Cardiac septum (tissue), 1 donor: ENCODE data around the gene RGMA. TPM values are rescaled to one million over a fixed set of nuclear protein-coding genes. Genes with fewer than 3 reads are reported as not detected.

Experiments used
- DNase-seq: peaks from one replicate; pipeline ENCODE4 v3.0.0-alpha.2; 2020; ENCODE audit warnings: low spot score
- intact Hi-C: fragments of 100-400 bp; cut with DNase I; formaldehyde crosslinking; loops from one replicate; pipeline ENCODE4 v1.14.0; 2022
- total RNA-seq: library from RNA; stranded (reverse); fragmentation: NEBNext Ultra II Directional; extraction: Animal tissue kit (Norgen Biotek cat#: 25700); gene quantifications from one replicate; pipeline ENCODE4 v1.2.1, GENCODE V29; 2021
- donor health status: DM: no; HTN: no; CAD: no.

RGMA gene
- total RNA-seq, 1 donor from 2014 or later = 16.5 TPM

DNA sequence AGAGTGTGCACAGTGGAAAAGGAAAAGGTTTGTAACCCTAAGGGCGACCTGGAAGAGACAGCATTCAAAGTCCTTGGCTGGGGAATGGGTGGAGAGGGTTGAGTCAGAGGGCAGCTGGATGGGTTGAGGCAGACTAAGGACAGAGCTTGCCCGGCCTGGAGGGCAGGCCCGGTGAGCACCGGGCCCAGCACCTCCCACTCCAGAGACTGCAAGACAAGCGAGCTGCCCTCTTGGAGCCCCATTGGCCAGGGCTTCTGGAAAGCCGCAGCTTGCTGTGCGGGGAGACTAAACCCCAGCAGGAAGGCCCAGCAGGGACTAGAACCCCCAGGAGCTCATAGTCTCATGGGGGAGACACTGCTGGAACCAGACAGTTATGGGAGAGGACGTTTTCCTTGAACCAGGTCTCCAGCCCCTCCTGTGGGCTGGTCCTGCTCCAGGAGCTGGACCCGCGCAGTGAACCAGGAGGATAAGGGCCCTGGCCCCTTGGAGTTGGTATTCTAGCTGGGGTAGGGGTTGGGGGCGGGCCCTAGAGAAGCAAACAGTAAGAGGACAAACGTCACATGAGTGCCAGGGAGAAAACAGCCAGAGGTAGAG is 59.1 kb downstream of the RGMA start:
- DNase-seq = no peak
- intact Hi-C loops = loop anchor here (2.0 to 5.0 kb wide), 3 partner anchors 59 to 1091 kb away; partner anchors contain the start of gene RGMA

DNA sequence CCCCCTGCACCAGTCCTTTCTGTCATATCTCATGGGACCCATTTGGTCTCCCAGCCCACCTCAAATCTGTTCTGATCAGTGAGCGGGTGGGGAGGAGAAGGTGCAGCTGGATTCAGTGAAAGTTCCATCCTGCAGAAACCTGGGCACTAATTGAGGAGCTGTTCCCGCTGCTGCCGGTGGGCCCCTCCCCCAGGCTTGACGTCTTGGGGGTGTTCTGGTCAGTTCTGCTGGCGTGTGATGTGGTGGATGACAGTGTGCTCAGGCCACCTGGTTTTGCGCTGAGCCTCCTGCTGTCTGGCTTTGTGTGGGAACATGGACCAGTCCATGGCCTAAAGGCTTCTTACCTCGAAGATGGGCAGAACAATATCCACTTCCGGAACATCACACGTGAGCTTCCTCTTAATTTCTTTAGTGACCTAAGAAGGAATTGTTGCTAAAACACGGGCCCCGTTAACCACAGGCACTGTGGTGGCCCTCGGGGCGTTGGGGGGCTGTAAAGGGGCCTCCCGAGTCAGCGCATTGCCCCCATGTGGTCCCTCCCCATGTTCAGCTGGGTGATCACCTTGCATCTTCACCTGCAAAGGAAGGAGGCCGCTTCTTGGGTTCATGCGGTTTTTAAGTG is 59.7 kb downstream of the RGMA start:
- intact Hi-C loops = loop anchor here (5.0 kb wide), 1 partner anchor 227 kb away; no protein-coding TSS in a partner anchor
- DNase-seq = no peak

DNA sequence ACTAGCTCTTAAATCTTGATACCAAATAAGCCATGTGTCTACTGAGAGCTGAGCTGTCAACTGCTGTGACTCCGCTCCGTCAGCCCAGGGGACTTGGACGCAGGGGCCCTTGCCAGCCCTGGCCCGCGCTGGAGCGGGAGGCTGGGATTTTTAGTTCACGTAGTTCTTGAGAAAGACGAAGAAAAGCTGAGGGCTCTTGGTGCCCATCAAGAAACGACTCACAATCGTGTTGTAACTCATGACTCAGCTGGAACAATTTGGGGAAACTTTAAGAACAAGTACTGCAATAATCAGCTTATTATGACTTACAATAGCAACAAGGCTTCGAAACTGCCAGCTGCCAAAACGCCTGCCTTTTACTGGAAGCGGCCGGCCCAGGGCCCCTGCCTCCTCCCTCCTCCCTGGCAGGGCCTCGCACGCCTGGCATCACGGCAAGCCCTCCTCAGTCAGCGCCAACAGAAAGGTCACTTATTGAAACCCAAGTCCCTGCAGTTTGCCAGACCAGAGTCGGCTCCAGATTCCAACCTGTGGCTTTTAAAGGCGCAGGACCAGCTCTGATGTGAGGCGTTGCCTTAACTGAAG is 60.3 kb downstream of the RGMA start:
- peak; percentile 92 for DNase-seq
- intact Hi-C loops = loop anchor here (5.0 kb wide), 1 partner anchor 226 kb away; no protein-coding TSS in a partner anchor

DNA sequence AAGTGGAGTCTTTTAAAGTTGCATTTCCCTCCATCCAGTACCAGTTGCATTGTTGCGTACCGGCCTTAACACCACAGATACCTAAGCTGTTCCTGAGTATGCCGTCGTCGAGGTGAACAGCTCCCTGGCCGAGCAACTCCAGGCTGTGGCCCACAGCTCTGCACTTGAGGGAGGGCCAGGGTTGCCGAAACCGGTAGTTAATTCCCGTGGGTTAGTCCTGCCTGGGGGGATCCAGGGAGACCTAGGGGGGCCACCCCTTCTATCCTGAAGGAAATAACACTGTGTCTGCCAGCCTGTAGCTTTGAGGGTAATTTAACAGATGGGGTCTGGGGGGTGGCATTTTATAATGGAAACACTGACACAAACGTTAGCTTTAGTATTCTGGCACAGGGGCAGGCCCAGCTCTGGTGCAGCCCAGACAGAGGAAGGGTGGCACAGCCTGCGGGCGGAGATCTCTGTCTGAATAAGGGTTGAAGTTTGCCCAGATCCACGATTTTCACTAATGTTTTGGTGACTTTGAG is 60.8 kb downstream of the RGMA start:
- intact Hi-C loops = loop anchor here (5.0 kb wide), 1 partner anchor 226 kb away; no protein-coding TSS in a partner anchor
- no peak for DNase-seq

DNA sequence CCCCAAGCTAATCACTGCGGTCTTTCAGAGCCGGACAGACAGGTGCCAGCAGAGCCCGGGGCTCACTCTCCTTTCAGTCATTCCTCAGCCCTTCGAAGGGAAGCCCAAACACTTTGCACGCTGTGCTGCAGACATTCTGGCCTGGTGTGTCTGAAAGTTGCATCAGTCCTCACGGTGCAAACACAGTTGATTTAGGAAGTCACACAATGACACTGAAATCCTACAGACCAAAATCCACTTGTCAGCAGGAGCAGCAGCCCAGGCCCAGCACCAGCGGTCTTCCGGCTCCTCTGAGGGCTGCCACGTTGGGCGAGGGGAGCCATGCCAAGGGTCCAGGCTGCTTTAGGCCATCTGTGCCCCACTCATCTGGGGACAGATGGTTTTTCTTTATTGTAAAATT is 61.6 kb downstream of the RGMA start:
- intact Hi-C loops = loop anchor here (5.0 kb wide), 1 partner anchor 225 kb away; no protein-coding TSS in a partner anchor
- DNase-seq = no peak

DNA sequence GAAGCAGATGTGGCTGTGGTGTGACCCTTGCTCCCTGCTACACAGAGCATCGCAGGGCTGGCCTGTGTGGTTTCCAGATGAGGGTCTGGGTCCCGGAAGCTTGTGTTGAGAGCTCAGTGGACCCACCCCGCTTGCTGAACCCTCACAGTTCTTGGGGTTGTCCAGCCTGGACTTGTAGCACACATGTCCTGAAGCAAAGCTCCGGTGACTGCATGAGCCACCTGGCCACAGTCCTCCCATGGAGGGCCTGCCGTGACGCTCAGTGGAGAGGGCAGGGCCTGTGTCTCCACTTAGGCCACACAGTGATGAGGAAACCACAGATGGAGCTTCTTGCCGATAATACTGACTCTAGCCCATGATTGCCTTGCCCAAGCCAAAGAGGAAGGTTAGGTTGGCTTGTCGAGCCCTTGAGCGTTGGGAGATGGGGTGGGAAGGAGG is 62.6 kb downstream of the RGMA start:
- intact Hi-C loops = loop anchor here (5.0 kb wide), 1 partner anchor 224 kb away; no protein-coding TSS in a partner anchor
- no peak for DNase-seq

DNA sequence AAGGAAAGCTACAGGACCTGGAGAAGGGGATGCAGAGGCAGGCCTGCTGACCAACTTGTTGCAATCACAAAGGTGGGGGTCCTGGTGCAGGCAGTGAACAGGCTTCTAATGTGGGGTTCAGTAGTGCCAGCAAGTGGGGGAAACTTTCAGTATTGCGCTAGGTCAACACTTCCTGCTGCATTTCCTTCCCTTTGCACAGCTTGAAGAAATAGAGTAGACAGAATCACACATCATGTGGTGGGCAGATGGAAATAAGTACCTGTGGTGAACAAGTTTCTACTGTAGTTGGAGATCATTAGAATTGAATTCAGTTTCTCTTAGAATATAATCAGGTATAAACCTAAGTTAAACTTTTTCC is 63.4 kb downstream of the RGMA start:
- no peak for DNase-seq
- intact Hi-C loops = loop anchor here (5.0 kb wide), 1 partner anchor 223 kb away; no protein-coding TSS in a partner anchor

DNA sequence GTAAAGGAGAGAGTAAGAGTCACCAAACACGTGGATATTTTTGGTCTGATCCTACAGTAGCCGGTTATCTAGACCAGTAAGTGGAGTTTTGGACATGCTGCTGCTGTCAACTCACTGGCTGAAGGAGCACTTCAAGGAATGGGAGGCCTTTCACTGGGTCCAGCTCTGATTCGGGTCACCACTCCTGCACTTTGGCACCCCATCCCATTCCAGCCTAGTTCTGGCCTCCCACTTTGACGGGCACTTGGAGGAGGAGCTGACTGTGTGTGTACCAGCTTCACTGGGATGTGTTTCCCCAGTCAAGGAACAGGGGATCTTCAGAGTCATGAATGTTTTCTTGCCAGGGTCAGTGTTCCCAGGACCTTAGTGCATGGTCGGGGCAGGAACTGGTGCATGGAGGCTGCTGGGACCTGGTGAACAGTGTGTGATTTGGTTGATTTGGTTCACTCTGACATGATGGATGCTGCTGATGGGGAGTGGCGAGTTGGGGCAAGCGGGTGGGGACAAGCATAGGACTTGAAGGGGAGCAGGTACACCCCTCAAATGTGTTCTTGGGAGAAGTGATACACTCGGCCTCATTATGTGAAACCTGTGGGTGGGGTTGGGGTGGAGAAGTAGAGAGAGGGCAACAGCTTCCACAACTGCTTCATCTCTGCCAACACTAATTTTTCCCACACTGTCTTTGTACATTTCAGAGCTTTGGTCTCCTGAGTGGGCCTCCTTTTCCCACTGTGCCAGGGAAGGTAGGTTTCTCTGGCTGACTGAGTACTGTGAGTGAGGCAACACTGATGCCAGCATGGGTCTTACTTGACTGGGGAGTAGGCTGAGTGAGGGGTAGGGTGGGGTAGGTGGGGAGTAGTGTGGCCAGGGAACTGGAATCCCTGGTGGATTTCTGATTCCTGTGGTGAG is 64.0 kb downstream of the RGMA start:
- no peak for DNase-seq
- intact Hi-C loops = loop anchor here (5.0 kb wide), 1 partner anchor 223 kb away; no protein-coding TSS in a partner anchor

DNA sequence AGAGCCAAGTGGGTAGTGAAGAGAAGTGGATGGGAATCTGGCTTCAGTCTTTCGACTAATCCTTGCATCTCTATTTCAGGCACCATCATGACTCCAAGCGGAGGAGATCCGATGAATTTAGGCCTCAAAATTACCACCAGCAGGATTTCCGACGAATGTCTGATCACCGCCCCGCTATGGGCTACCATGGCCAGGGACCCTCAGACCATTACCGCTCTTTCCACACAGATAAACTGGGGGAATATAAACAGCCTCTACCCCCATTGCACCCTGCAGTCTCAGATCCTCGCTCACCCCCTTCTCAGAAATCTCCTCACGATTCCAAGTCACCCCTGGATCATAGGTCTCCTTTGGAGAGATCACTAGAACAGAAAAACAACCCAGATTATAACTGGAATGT is 64.7 kb downstream of the RGMA start:
- intact Hi-C loops = no loop called here
- no peak for DNase-seq

DNA sequence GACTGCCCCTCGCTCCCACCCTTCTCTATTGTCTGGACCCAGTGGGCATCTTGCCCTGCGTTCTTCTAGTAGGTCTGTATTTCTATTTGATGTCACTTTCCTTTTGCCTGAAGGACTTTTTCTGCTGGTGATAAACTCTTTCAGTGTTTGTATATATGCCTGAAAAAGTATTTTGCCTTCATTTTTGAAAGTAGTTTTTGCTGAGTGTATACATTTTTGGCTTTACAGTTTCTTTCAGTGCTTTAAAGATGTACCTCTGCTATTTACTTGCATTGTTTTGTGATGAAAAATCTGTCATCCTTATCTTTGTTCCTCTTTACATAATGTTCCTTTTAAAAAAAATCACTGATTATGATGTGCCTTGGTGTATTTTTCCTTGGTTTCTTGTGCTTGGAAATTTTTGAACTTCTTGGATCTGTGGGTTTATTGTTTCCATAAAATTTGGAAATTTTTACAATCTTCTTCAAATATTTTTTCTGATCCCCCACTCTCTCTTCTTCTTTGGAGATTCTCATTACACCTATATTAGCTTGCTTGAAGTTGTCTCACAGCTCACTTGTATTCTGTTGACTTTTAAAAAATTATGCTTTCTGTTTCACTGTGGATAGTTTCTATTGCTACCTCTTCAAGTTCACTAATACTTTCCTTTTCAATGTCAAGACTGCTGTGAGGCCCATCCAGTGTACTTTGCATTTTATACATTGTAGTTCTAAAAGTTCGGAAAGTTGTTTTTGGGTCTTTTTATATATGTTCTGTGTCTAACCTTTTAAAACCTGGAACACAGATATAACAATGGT is 67.8 kb downstream of the RGMA start:
- intact Hi-C loops = no loop called here
- no peak for DNase-seq

DNA sequence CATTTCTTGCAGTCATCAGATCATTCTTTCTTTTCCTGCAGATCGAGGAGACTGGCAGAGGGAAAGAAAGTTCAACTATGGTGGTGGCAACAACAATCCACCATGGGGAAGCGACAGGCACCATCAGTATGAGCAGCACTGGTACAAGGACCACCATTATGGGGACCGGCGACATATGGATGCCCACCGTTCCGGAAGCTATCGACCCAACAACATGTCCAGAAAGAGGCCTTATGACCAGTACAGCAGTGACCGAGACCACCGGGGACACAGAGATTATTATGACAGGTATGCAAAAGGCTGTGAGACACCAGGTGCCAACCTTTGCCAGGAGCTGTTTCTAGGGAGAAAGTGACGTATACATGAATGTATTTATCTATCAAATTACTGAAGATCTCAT is 69.0 kb downstream of the RGMA start:
- DNase-seq = no peak
- intact Hi-C loops = no loop called here

DNA sequence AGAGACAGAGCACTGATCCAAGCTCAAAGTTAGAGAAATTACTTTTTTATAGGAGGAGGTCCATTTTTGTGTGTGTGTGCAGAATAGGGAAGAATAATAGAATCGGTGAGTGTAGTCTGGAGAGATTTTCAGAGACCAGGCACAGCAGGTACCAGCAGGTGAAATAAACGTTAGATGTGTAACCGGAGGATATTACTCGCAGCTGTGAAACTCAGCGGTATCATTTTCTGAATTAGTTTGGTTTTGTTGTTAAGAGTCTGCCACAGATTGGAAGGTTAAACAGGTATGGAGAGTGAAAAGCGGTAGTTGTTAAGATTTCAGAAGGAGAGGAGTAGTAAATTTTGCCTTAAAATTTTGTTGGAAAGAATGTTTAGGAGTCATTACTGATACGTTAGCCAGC is 69.9 kb downstream of the RGMA start:
- intact Hi-C loops = no loop called here
- no peak for DNase-seq

DNA sequence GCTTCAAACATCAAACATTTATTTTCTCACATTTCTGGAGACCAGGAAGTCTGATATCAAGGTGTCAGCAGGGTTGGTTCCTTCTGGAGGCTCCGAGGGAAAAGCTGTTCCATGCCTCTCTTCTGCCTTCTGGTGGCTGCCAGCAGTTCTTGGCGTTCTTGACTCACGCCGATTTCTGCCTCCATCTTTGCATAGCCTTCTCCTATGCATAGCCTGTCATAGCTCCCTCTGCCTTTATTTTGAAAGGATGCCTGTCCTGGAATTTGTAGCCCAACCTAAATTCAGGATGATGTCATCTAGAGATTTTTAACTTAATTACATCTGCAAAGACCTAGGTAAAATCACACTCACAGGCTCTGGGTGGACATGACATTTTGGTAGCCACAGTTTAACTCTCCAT is 70.4 kb downstream of the RGMA start:
- DNase-seq = no peak
- intact Hi-C loops = no loop called here

DNA sequence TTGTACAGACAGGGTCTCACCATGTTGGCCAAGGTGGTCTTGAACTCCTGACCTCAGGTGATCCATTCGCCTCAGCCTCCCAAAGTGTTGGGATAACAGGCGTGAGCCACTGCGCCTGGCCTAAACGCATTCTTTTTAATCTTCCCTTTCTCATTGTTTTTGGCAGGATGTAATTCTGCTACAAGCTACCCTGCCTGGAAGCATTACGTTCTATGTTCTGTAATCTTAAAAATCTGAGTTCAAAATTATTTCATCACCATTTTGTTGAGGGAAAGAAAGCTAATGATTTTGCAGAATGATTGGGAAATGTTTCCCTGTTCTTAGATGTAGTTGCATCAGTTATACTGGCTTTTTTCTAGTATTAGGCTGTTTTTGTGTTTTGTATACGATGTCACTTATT is 71.5 kb downstream of the RGMA start:
- intact Hi-C loops = no loop called here
- no peak for DNase-seq

DNA sequence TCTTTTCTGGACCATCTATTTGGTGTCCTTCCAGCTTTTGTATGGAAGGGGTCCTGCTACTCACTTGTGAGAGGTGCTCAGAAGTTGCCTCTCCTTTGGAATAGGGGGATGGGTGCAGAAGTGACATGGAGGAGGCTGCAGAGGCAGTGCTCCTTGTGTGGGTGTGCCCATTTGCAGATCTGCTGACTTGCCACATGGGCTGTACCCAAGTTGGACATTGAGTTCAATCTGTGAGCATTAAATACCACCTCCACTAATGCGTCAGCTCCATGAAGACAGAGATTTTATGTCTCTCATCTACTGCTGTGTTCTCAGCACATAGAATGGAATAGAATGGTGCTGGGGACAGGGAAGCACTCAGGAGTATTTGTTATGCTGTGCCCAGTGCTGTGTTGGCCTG is 76.2 kb downstream of the RGMA start:
- intact Hi-C loops = no loop called here
- no peak for DNase-seq

DNA sequence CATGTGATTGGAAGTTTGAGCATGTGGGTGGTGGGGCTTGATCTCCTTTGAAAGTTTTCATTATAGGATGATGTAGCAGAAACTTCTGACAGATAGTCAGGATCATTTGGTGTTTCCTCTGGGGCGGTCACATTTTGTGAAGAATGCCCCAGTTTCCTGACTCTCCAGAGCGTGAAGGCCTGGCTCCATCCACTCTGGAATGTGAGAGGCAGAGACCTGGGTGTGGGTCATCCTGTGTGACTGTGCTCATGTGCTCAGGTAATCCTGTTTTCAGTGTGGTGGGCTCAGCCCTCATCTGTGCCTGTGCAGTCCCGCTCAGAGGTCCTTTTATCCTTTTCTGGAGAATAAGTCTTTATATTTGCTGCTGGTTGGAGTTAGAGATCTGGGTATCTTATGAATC is 81.0 kb downstream of the RGMA start:
- intact Hi-C loops = no loop called here
- no peak for DNase-seq

DNA sequence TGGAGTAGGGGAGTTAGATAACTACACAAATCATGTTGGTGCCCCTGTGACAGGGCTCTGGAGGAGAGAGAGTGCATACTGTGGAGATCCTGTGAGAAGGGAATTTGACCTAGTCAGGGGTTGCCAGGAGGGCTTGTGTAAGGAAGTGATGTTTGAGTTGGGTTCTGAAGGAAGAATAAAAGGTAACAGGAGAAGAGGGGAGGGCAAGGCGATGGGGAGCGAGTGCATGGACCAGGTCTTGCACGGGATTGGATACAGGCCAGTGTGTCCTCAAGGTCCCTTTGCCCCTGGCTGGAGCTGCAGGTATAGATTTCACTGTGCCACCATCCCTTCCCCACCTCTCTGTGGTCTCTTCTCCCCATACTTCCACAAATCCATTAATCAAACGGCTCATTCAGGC is 83.9 kb downstream of the RGMA start:
- intact Hi-C loops = no loop called here
- DNase-seq = no peak

DNA sequence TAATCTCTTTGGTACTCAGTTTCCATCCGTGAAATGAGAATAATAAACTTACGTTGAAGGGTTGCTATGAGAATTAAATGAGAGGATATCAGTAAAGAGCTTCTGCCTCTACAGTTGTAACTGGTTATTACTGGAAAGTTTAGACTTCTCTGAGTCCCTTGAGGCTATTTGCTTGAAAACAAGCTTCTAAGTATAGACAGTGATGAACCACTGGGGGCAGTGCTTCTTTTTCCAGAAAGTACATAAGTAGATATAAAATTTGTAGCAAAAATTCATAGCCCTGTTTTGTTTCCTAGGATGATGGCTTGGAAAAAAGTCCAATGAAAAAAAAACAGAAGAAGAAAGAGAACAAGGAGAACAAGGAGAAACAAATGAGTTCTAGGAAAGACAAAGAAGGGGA is 87.1 kb downstream of the RGMA start:
- intact Hi-C loops = no loop called here
- no peak for DNase-seq

DNA sequence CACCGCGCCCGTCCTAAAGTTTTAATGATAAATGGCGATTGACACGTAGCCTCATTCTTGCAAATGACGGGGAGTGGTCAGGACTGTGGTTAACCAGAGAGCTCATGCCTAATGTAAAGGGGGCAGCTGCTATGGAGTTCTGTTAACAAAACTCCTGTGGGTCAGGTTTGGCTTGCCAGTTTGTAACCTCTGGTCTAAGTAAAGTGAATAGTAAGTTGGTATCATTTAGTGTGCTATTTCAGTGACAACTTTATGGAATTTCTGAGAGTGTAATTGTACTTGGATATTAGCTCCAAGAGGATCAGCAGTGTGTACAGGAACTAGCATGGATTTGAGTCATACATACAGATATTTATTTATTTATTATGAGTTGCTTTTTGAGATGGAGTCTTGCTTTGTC is 87.9 kb downstream of the RGMA start:
- DNase-seq = no peak
- intact Hi-C loops = no loop called here
